GM11168 (cell line): ENCODE data around the gene SEC31B.

ENCODE experiments used
- in situ Hi-C: fragments of 300-500 bp; cut with MboI; formaldehyde crosslinking; loops from one replicate; pipeline ENCODE4 v1.12.0; 2022; ENCODE audit warnings: low sequenced_read_pairs; ENCODE audit not compliant: unreplicated experiment

SEC31B gene, protein sequence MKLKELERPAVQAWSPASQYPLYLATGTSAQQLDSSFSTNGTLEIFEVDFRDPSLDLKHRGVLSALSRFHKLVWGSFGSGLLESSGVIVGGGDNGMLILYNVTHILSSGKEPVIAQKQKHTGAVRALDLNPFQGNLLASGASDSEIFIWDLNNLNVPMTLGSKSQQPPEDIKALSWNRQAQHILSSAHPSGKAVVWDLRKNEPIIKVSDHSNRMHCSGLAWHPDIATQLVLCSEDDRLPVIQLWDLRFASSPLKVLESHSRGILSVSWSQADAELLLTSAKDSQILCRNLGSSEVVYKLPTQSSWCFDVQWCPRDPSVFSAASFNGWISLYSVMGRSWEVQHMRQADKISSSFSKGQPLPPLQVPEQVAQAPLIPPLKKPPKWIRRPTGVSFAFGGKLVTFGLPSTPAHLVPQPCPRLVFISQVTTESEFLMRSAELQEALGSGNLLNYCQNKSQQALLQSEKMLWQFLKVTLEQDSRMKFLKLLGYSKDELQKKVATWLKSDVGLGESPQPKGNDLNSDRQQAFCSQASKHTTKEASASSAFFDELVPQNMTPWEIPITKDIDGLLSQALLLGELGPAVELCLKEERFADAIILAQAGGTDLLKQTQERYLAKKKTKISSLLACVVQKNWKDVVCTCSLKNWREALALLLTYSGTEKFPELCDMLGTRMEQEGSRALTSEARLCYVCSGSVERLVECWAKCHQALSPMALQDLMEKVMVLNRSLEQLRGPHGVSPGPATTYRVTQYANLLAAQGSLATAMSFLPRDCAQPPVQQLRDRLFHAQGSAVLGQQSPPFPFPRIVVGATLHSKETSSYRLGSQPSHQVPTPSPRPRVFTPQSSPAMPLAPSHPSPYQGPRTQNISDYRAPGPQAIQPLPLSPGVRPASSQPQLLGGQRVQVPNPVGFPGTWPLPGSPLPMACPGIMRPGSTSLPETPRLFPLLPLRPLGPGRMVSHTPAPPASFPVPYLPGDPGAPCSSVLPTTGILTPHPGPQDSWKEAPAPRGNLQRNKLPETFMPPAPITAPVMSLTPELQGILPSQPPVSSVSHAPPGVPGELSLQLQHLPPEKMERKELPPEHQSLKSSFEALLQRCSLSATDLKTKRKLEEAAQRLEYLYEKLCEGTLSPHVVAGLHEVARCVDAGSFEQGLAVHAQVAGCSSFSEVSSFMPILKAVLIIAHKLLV

GRCh38 chr10:100519311-100520051 is at the start of gene SEC31B:
Gene SEC31B (minus strand): TSS chr10:100519861. CDS start chr10:100516952, 2,909 bp downstream.
- in situ Hi-C loops: loop anchor here (25.0 kb wide), 1 partner anchor 182 kb away; the partner anchor contains the start of genes PKD2L1 and SCD

DNA sequence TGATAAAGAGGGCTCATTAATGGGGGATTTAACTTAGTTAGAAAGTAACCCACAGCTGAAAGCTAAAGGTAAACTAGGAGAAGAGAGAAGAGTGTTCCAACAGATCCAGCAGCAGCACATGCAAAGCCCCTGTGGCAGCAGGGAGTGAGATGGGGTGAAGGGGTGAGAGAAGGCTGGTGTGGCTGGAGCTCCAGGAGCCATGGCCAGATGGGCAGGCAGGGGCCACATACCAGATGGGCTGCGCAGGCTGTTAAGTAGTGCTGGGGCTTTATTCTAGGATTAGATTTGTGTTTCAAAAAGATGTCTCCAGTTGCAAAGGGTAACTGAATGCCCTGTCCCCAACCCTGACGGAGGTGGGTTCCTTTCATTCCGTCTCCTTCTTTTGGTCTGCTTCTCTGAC is 49.3 kb upstream of the SEC31B start:
- in situ Hi-C loops: no loop called here

GRCh38 chr10:100567826-100568225 is 48.2 kb upstream of the SEC31B start:
- in situ Hi-C loops: no loop called here

- in situ Hi-C loops: no loop called here
Measured at GRCh38 chr10:100567249-100567648, 47.6 kb upstream of the SEC31B start.

GRCh38 chr10:100566561-100566960 is 46.9 kb upstream of the SEC31B start:
- in situ Hi-C loops: no loop called here

- in situ Hi-C loops: no loop called here
Measured at GRCh38 chr10:100565206-100565985, 45.7 kb upstream of the SEC31B start.

- in situ Hi-C loops: no loop called here
Measured at GRCh38 chr10:100562008-100562672, 42.5 kb upstream of the SEC31B start.

GRCh38 chr10:100561005-100561404 is 41.3 kb upstream of the SEC31B start:
- in situ Hi-C loops: no loop called here

DNA sequence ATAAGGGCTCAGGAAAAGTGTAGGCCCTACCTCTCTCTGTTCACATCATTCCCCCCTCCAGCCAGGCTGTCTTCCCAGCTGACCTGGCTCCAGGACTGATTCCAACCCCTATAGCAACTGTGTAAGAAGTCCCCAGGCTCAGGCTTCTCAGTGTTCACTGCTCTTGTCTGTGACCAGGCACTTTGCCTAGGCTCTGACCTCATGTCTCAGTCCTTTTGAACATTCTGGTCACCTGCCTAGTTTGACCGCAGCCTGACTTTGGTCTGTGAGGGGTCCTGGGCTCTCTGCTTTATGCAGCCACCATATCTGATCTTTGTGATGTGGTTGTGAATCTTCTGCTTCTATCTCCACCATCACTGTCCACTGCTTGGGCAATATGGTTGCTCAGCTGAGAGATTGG is 40.6 kb upstream of the SEC31B start:
- in situ Hi-C loops: no loop called here

DNA sequence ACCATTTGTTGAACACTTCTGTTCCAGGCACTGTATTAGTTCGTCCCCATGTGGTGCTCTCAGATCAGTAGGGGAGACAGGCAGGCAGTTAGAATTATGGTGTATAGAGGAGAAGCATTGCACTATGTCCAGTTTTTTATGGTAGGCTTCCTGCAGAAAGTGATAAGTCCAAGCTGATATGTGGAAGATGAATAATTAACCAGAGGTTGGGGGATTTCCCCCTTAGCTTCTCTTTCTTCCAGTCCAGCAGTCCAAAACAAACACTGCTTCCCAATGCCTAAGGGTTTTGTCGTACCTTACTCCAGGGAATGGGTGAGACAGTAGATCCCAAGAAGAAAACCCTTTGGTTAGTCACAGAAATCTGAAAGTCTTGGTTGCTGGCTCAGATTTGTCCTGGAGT is 35.2 kb upstream of the SEC31B start:
- in situ Hi-C loops: no loop called here

- in situ Hi-C loops: no loop called here
Measured at GRCh38 chr10:100553929-100554328, 34.3 kb upstream of the SEC31B start.

- in situ Hi-C loops: no loop called here
Measured at GRCh38 chr10:100551738-100552137, 32.1 kb upstream of the SEC31B start.

DNA sequence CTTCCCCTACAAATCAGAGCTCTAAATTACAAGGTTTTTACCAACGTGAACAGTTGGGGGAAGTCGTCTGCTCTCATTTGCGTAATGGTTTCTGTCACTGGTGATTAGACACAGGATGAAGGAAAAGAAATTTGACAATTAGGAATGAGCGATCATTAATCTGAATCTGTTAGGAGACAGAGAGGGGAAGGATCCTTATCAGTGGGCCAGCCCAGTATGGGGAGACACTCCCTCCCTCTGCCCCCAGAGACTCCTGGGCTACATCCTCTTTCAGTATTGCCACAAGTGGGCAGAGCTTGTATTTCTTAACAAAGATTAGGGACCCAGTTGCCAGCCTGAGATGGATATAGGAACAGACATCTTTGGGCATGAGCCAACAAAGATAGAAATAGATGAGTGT is 31.5 kb upstream of the SEC31B start:
- in situ Hi-C loops: no loop called here

- in situ Hi-C loops: no loop called here
Measured at GRCh38 chr10:100544950-100545349, 25.3 kb upstream of the SEC31B start.

DNA sequence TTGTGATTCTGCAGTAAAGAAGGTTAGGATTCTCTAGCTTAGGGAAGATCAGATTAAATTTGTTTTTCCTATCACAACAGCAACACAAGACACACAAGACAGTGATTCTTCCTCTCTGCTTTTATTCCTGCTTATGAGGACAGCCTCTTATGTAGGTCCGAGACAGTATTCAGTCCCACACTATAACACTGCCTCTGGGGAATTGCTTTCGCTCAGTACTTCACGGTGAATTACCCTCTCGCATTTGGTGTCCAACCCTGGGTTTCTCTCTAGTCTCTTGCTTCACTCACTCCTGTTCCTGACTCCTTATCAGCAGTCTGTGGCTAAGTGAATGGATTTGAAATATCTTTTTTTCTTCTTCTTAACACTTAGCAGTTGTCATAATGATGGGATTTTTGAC is 17.8 kb upstream of the SEC31B start:
- in situ Hi-C loops: no loop called here

GRCh38 chr10:100535715-100536353 is 16.2 kb upstream of the SEC31B start, which contains the start of gene HIF1AN:
Gene HIF1AN (plus strand): TSS chr10:100535943. CDS start chr10:100535959, 16 bp downstream.
- in situ Hi-C loops: no loop called here

- in situ Hi-C loops: no loop called here
Measured at GRCh38 chr10:100535338-100535714, 15.7 kb upstream of the SEC31B start.

GRCh38 chr10:100534726-100535125 is 15.1 kb upstream of the SEC31B start:
- in situ Hi-C loops: no loop called here
